AG04449 (cell line): ENCODE measurements around the gene NINJ1.

Experiments used
- CTCF ChIA-PET: fragments of 350-600 bp; formaldehyde crosslinking; extraction: SDS; loops from one replicate; lab custom pipeline; 2021; ENCODE audit warnings: antibody characterized with exemption; lab: Yijun Ruan, JAX
- POLR2A ChIA-PET: fragments of 400-600, 350-600 bp; formaldehyde crosslinking; extraction: SDS; loops from one replicate; lab custom pipeline; 2020; ENCODE audit warnings: antibody characterized with exemption, inconsistent platforms; lab: Yijun Ruan, JAX
- DNase-seq: peaks from one replicate; pipeline ENCODE4 v3.0.0-alpha.2; 2010; ENCODE audit warnings: low read depth, low spot score
- H3K4me3 ChIP-seq: 2 replicates; pipeline ENCODE4 v1.5.1; 2011; ENCODE audit warnings: low read depth, mild to moderate bottlenecking, control low read depth, low read length
- TF ChIP-seq, protein P1 (sequence below): IDR thresholded peaks from one replicate; pipeline ENCODE4 v1.5.1; 2011; ENCODE audit warnings: mild to moderate bottlenecking, moderate library complexity, low read length, control low read depth, inconsistent platforms; ENCODE audit not compliant: insufficient read depth; ENCODE audit errors: missing control alignments

NINJ1 gene

DNA sequence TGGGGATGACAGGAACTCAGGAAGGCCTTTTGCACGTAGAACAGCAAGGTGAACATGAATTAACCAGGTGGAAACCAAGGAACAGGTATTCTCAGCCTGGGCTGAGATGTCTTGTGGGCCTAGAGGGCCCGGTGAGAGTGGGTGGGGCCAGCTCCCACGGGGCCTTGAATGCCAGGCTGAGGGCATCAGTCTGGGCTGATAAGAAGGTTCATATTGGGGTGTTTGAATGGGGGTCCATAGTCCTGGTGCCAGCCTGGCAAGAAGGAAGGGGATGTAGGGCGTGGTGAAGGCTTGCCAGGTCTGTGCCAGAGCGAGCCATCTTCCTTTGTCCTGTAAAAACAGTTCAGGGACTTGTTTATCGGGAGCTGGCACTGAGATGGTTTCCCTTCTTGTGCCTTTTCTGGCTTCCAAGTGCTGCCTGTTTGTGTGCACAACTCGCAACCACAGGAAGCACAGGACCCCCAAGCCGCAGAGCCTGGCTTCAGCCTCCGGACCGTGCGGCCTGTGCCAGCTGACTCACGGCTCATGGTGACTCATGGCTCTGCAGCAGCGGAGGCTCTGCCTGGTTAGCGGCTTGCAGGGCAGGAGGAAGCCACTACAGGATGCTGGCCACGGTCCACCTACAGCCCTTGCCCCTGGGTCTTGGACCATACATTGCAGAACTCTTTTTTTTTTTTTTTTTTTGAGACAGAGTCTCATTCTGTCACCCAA, 35.7 kb downstream of the NINJ1 start:
- H3K4me3 ChIP-seq, result peak overlapping the region; percentile 50
- DNase-seq, result peak; percentile 80
- CTCF ChIA-PET, result interaction anchor here (0.8 to 4.7 kb wide), 5 partner anchors 9 to 207 kb away, joined by 3 to 43 read pairs (median 4); partner anchors contain the start of gene NINJ1
- TF ChIP-seq, protein P1, sequence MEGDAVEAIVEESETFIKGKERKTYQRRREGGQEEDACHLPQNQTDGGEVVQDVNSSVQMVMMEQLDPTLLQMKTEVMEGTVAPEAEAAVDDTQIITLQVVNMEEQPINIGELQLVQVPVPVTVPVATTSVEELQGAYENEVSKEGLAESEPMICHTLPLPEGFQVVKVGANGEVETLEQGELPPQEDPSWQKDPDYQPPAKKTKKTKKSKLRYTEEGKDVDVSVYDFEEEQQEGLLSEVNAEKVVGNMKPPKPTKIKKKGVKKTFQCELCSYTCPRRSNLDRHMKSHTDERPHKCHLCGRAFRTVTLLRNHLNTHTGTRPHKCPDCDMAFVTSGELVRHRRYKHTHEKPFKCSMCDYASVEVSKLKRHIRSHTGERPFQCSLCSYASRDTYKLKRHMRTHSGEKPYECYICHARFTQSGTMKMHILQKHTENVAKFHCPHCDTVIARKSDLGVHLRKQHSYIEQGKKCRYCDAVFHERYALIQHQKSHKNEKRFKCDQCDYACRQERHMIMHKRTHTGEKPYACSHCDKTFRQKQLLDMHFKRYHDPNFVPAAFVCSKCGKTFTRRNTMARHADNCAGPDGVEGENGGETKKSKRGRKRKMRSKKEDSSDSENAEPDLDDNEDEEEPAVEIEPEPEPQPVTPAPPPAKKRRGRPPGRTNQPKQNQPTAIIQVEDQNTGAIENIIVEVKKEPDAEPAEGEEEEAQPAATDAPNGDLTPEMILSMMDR, result no peak
- POLR2A ChIA-PET, result interaction anchor here (0.7 kb wide), 1 partner anchor 205 kb away, joined by 3 read pairs; no protein-coding TSS in a partner anchor

DNA sequence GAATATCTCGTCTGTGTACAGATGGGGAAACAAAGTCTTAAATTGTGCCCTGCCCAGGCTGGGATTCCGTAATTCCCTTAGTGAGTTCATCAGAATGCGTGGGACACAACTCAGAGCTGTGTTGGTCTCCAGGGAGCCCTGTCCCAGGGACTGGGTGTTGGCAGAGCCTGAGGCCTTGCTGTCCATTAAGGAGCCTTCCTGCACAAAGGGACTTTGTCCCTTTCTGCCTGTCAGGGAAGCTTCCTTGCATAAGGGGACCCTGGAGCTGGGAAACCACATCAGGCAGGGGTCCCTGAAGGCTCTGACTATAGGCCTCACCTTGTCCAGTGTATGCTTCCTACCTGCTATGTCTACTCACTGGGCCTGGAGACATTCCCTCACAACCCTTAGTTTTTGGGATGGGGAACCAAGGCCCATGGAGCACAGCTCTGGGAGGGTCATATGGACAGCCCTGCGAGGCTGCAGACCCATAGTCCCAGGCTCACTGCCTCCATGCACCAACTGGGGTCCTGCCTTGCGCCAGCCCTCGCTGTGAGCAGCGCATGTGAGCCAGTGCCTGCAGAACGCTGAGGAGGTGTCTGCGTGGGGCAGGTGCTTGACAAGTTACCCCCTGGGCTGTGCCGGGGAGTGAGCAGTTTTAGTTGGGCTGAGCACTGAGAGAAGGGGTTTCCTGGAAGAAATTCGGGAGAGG, 36.4 kb downstream of the NINJ1 start:
- TF ChIP-seq, protein P1, result no peak
- H3K4me3 ChIP-seq, result peak overlapping the region; percentile 77
- CTCF ChIA-PET, result interaction anchor here (0.8 to 4.7 kb wide), 5 partner anchors 9 to 36 kb away, joined by 3 to 43 read pairs (median 8); partner anchors contain the start of gene NINJ1
- POLR2A ChIA-PET, result no interaction called here
- DNase-seq, result no peak

DNA sequence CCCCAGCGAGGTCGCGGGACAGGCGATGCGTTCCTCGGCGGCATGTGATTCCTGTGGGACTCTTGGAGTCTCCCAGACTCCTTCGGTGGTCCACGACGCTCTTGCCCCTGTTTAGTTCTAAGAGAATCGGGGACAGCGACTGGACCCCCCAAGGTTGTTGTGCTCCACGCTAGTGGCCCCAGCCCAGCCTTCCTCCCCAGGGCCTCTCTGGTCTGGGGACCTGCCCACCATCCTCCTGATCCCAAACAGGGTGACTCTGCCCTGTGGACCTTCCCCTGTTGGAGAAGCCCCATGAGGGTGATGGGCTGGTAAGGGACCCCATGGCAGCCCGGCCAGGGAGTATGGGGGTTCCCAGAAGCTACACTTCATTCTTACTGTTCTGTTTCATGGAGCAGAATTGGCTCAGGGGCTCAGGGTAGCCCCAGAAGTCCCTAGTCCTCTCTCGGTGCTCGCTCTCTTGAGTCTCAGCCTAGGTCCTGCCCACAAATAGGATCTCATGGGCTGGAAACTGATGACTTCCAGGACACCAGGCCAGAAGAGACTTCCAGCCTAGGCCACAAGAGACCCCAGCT, 37.2 kb downstream of the NINJ1 start:
- TF ChIP-seq, protein P1, result no peak
- CTCF ChIA-PET, result interaction anchor here (2.6 to 4.7 kb wide), 2 partner anchors 10 to 13 kb away, joined by 11 to 43 read pairs; no protein-coding TSS in a partner anchor
- DNase-seq, result no peak
- POLR2A ChIA-PET, result no interaction called here
- peak overlapping the region; percentile 77 for H3K4me3 ChIP-seq

DNA sequence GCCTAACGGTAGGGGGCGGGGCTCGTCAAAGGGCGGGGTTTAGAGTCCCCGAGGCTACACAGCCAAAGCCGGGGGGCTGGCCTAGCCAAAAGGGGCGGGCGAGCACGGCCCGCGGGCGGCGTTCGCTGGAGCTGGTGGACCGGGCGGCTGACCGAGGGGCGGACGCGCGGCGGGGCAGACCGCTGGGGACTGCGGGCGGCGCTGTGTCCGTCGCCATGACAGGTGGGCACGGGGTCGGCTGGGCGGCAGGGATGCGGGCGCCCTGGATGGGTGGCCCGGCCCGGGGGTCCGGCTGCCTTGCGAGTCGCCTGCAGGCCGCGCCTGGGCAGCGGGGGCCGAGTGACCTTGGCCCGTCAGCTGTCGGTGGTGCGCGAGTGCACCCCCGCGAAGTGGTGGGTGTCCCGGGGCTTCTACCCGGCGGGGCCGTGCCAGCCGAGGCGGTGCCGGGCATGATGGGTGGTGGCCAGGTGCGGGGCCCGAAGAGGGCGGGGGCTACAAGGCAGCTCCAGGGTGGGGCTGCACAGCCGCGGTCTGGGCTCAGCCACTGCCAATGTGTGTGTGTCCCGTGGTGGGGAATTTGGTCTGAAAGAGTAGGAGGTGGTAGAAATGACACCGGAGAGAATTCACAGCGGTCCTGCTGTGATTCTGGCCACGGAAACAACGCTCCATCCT, 37.8 kb downstream of the NINJ1 start, which contains the start of gene CARD19:
Gene CARD19, plus strand, starts transcription at position 87 of the 672 bp plus-strand sequence. Its CDS starts 129 bp downstream, at position 216.
- peak within 1 kb of the TSS; percentile 77 for H3K4me3 ChIP-seq
- TF ChIP-seq, protein P1, result no peak
- CTCF ChIA-PET, result interaction anchor here (2.6 to 4.7 kb wide), 2 partner anchors 11 to 14 kb away, joined by 11 to 43 read pairs; no protein-coding TSS in a partner anchor
- POLR2A ChIA-PET, result interaction anchor here (1.2 to 1.4 kb wide), 3 partner anchors 11 to 38 kb away, joined by 3 to 4 read pairs (median 4); partner anchors contain the start of gene NINJ1
- no peak for DNase-seq

DNA sequence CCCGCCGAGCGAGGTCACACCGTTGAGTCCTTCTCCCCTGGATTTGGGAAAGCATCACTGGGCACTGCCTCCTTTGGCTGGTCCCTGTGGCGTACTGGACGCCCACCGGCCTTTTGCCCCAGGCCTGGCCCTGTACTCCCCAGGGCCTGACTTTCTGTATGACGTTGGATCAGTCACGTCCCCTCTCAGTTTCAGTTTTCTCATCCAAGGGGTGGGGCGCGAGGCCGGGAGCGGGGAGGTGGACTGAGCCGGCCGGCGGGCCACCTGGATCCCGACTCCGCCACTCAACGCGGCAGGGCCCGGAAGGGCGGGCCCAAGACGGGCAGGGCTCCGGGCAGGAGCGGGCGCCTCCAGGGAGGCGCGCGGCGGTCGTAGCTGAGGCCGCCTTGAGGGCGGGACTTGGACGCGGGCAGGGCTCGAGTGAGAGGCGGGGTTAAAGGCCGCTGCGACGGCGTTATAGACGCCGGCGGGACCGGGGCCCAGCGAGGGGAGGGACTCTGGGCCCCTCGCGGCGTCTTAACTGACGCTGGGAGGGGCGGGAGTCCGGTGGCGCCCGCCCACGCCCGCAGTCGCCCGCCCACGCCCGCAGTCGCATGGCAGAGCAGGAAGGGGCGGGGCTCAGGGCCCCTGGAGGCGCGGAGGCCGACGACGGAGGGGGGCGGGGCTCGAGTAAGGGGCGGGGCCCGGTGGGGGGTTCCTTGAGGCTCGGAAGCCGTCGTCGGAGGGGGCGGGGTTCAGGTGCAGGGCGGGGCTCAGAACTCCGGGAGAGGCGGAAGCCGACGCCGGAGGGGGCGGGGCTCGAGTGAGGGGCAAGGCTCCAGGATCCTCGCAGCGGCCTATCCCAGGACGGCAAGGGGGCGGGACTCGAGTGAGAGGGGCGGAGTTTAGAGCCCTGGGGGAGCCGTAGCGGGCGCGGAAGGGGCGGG, 38.6 kb downstream of the NINJ1 start:
- ChIA-PET CTCF (interaction anchor here (2.6 to 4.7 kb wide), 2 partner anchors 12 to 14 kb away, joined by 11 to 43 read pairs; no protein-coding TSS in a partner anchor), POLR2A (interaction anchor here (0.7 to 1.4 kb wide), 4 partner anchors 12 to 61 kb away, joined by 3 to 4 read pairs (median 4); partner anchors contain the start of gene NINJ1)
- peak; percentile 85 for DNase-seq
- TF ChIP-seq, protein P1, result no peak
- peak overlapping the region; percentile 57 for H3K4me3 ChIP-seq
